M059J (cell line): ENCODE results near the gene STX8. TPM values are rescaled to one million over a fixed set of nuclear protein-coding genes. Genes with fewer than 3 reads are reported as not detected.

Experiments
- DNase-seq: peaks from one replicate; pipeline ENCODE4 v3.0.0-alpha.2; 2012; ENCODE audit warnings: low read depth
- total RNA-seq: library from RNA; depleted of rRNA; stranded (reverse); fragments of >200 nt; shearing (Covaris generic); gene quantifications from 2 replicates; pipeline ENCODE4 v1.2.3, GENCODE V29; 2014

STX8 gene
- total RNA-seq, 1 experiment from 2014 or later: 93.0 TPM

DNA sequence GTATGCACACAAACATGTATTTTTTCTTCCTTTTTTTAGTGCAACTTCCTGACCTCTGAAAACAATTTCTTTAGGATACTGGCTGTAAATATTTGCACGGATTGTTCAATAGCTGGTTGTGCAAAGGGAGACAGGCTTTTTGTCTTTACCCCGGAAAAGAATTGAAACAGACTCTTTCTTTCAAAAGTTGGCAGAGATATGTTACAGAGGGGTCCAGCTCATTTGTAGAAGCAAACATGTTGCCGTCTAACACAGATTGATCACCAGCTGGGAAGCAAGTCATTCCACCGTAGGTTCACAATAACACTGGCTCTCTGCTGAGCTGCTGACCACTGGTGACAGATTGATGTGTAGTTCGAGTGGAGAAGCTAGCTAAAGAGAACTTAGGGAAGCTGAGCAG is 130.9 kb downstream of the STX8 start:
- no peak for DNase-seq

DNA sequence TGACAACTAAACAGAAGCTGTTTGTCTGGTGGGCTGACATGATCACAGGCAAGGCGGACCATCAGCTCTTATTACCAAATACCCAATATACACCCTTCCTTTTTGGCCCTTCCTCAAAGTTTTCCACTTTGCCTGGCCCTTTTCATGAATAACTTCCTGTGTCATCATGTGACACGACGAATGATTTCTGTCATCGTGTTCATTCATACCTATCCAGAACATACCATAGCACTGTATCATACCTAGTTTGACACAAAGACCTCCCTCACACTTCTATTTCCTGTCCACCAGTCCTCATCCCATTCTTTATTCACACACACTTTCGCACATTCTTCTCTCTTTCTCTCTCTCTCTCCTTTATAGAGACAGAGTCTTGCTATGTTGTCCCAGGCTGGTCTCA is 131.8 kb downstream of the STX8 start:
- DNase-seq: no peak

DNA sequence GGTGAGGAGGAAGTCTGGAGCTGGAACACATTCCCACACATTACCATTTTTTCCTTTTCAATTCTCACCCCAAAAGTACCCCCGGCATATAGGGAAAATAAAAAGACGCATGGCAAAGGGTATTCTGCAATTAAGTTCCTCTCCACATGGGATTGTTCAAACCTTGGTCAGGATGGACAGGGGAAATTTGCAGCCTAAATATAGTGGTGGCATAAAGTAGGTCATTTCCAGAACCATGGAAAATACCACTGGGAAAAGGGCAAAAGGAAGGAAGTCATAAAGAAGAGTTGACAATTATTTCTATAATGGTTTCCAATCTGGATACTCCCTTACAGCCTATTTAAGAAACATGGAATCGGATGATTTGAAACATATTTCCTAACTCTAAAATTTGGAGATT is 135.8 kb downstream of the STX8 start:
- DNase-seq: no peak

DNA sequence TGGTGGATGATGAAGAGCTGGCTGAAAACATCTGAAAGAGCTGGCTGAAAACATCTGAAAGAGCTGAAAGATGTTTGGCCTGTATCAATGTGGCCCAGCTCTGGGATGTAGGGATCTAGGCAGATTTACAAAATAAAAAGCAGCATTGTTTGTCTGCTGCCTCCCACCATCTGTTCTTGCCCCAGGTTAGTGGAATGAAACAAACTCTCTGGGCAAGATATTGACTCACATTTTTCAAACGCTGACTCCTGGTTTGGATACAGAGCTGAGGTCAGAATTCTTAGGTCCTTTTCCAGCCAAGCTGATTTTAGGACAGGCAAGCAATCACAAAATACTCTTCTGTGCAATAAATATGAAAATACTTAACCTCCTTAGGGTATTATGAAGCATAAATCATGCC is 139.0 kb downstream of the STX8 start:
- no peak for DNase-seq

DNA sequence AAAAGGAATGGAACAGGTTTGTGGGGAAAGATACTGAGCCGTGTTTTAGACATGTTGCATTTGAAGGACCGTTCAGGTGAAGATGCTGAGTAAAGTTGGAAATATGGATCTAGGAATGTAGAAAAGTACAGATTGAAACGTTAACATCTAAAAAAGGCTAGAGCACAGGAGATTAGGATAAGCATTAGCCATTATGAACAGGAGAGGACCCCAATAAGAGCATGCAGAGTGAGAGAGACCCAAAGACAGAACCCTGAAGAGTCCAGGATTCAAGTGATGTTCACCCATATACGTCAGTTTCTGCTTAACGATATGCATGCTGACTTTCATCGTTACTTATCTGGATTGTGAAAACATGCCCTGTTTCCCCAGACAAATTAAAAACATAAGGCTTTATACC is 140.5 kb downstream of the STX8 start:
- no peak for DNase-seq

DNA sequence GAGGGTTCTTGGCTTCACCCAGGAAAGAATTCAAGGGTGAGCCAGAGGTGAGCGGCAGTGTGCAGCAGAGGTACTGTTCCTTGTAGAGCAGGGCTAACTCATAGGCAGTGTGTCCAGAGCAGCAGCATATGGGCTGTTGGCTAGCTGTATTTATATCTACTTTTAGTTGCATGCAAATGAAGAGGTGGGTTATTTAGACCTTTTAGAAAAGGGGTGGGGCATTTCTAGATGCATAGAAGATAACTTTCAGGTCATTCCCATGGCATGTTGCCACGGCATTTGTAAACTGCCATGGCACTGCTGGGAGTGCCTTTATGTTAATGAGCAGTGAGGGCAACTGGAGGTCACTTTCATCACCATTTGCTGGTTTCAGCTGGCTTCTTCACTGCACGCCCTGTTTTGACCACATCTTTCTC is 141.0 kb downstream of the STX8 start:
- peak; percentile 15 for DNase-seq

DNA sequence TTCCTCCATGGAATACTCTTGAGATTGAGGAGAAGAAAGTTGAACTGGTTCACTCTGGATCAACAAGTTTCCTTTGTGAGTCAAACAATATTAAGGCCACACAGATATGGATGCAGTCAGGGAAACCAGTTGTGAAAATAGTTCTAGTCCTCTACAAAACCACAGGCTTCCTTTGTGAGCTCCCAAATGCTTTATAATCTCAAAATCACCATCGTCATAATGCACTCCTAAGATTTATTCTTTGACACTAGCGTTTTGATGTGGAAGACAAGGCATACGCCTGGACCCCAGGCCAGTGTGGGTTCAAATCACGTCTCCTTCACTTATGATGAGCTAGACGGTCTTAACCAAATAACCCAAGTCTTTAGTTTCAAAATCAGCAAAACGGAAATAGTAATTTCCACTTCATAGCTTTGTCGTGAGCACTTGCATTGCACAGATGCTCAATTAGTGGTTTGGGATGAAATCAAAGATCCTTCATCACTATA is 142.6 kb downstream of the STX8 start:
- DNase-seq: no peak

DNA sequence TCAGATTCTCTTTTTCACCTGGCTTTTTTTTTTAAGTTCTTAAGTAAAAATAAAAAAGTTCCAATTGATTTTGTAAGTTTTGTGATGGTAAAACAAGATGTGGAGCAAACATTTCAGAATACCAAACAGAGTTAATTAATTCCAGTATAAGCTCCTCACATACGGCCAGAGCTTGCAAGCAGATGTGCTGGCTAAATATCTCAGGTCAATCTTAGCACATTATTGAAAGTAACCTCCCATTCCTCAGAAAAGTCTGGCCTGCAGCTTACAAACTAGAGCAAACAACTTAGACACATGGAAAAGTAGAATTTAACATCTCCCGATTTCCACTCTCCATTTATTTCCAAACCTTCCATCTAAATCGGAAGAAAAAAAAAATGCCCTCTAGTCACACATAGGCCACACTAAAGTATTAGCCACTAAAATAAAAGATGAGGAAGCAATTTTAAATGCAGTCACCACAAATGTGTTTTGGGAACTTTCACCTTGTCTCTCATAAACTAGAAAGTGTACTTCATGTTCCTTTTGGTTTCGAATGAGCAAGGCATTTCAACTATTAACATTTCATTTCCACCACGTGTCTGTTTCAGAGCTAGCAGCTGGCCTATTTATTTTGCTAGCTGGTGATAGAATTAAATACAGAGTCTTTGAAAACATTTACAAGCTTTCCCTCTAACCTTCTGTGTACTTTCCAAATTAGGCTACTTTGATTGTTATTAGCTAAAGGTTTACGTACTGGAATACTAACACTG is 143.3 kb downstream of the STX8 start:
- no peak for DNase-seq

DNA sequence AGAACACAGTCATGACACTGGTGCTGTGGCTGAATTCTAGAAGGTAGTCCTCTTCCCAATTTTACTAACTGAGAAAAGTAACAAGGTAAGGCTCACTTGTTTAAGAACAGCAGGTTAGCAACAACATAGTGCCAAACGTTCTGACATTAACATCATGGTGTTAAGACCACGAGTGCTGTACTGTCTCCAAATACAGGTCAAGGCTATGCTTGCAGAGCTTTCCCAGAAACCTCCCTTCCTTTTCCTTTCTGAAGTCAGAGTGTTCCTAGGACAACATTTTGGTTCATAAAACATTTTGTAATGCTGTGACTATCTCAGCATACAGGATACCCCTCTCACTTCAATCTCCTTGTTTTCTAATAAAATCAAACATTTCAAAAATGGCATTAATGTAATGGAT is 144.0 kb downstream of the STX8 start:
- DNase-seq: no peak

DNA sequence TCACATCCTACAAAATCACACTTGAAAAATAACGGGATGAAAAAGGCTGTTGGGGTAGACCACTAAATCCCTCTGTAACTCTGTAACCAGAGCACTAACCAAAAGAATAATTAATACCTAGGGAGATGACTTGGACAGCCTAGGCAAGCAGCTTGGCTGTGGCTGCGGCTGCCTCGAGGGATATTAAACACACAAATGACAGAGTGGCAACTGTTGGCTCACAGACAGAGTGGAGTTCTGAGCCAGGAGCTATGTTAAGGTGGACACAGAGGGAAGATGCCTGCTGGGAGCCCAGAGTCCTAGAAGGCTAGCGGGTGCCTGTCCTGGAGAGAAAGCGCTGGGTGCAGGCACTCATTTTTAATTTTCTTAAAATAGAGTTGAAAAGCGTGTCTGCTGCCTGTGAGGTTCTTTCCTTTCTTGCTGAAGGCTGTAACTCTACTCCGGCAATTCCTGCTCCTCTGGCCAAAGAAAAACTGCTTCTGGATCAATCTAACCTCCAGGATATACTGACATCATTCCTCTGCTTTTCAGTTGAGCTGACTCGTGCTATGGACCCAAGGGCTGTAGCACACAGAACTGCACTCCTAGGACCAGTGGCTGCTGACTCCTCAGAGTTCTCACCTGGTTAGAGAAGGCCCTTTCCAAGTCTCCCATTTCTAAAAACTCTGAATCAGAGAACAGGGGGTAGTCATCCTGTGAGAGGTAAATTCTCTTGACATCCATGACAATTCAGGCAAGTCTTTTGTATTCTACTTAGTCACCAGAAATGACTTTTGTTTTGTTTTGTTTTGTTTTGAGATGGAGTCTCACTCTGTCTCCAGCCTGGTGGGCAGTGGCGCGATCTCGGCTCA is 147.9 kb downstream of the STX8 start:
- DNase-seq: peak; percentile 9

DNA sequence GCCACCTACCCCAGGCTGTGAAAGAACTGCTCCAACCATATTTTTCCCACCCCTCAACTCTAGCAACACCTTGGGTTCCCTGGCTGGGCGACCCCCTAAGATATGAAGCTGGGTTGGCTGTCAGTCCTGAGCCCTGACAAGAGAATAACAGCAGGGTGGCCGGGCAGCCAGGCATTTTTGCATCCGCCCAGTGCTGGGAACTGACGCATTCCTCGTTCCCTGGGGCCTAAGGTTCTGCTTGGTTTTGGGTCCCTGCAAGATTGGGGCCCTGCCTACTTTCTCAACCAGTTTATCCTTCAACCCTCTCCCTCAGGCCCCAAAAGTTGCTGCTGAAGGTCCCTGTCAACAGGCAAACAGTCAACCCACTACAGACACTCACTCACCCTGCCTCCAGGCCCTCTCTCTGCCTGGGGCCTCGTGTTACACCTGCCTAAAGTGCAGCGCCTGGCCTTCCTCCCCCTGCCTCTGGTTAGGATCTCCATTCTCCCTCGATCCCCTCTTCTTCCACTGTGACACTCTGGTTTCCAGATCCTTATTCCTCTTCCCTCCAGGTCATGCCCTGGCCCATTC is 151.5 kb downstream of the STX8 start:
- no peak for DNase-seq

DNA sequence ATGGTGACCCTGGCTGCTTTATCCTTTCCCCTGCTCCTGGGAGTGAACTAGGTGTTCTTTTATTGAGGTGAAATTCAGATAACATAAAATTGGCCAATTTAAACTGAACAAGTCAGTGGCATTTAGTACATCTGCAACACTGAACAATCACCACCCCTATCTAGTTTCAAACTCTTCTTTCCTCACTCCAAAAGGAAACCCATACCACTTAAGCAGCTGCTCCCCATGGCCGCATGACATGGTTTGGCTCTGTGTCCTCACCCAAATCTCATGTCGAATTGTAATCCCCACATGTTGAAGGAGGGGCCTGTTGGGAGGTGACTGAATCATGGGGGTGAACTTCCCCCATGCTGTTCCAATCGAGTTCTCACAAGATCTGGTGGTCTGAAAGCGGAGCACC is 154.1 kb downstream of the STX8 start:
- no peak for DNase-seq

DNA sequence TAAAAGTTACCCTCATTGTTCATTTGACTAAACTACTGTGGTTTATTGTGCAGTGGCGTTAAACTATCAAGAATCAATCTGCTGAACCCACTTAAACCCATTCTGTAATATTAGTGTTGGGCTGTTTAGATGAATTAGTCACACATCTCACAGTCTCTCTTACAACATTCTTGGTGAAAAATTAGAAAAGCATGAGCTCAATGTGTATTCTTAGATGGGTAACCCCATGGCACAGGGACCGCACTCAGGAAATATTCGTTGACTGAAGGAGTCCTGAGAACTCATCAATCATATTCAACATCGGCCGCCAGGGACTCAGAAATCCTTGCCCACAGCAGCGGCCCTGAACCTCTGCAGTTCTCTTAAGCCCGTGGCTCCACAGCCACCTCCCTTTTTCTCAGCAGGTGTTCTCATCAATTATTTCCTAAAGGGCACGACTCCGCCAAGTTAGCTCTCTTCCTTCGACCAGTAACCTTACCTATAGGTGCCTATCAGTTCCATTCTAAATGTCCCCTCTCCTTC is 155.6 kb downstream of the STX8 start:
- DNase-seq: no peak

DNA sequence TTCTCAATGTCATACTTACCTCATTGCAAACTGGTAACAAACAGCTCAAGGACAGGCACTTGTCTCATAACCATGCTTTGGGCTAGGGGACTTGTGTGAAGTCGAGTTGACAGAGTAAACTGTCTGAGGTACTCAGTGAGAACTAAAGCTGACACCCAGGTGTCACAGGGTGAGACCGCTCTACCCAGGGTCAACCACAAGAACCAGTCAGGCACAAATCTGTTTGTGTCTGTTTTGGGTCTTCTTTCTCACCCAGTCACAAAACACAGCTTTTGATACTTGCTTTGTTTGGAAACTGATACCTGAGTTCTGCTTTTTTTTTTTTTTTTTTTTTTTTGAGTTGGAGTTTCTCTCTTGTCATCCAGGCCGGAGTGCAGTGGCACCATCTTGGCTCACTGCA is 161.1 kb downstream of the STX8 start:
- DNase-seq: no peak

DNA sequence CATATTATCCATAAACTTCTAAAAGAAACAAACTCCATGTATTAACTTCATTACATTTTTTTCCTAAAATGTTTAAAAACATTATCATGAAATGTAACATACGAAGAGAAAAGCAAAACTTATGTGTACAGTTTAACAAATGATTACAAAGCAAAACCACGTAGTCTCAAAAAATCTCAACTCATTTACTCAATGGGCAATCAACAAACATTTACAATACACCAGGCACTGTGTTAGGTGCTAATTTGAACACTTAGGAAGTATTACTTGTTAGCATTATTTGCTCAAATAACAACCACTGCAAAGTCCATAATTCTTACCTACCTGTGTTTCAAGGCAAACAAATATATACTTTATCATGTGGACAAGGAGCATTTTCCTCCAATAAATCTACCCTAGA is 164.9 kb downstream of the STX8 start:
- DNase-seq: no peak

DNA sequence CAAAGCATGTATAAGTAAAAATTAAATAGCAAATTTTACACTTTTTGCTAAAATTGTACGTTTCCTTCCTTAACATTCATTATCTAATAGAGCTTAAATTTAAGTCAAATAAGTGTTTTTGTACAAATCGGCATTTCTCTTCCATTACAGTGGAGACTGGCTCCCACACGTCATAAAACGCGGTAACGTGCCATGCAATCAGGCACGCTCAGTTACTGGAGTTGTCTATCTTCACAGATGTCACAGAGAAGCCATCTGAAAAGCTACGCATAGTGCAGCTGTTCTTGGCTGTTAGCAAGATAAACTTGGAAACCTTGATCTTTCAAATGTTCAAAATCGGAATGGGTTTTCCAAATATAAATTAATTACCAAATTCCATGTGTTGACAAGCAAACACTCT is 165.3 kb downstream of the STX8 start:
- no peak for DNase-seq

DNA sequence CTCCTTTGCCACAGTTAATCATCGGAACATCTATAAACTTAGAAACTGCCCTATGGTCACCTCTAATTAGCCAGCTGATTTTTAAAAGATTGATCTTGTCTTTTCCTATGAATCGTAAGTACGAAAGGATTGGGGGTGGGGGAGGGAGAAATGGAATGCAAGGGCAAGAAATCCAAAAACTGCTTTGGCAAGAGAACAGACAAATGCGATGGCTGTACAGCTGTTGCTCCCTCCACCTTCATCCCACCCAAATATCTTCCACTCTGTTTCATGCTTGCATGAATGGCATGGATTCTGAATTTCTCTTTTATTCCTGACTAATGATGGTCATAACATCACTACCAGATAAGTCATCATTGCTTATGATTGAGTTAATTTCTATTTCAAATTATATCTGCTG is 165.7 kb downstream of the STX8 start:
- DNase-seq: no peak

DNA sequence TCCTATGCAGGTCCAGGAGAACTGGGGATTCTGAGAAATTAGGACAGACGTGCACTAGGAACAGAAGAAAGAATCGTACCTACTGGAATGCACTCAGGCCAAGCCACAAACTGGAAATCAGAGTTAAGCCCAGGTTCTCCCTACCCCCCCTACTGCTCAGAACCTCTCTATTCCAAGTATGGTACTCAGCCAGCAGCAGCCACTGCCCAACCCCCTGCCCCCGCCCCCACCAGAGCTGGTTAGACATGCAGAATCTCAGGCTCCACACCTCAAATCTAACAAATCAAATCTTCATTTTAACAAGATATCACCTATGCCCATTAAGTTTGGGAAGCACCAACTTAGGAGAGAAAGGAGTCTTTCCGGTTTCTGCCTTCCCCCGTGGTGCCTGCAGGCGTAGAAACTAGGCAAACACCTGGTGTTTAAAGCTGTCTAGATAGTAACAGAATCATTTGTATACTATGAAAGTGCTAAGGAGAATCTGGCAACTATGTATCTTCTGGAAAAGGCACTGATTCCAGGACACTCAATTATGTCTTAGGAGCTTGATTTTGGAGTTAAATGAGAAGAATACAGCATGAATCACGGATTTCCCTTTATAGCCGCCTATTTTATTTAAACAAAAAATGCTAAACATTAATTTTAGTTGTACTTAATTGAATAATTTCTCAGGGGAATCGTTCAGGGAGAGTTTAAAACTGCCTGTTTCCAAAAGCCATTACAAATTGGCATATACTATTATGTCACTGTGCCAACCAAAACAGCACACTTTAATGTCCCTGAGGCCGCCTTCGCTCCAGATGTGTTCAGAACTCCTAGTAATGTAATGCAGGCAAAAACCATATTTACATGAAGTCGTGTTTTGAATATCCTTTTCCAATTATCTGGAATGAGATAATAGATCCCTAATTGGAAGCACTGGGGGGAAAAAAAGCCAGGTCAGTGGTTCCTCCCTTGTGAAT is 166.5 kb downstream of the STX8 start:
- DNase-seq: no peak

DNA sequence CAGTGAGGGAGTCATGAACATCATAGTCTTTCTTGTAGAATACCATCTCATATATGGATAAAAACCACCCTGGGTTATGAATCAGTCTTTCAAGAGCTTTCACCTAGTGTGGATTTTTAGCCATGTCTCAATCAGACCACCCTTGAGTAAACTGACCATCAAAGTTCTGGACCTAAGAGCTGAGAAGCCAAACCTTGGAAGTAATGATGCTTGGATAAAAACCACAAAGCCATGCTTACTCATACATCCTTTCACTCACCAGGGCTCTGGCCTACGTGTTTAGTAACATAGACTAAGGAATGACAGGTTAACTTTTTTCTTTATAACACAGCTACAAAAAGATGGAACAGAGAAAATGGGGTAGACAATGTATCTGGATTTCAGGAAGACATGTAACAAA is 167.2 kb downstream of the STX8 start:
- DNase-seq: peak; percentile 74

DNA sequence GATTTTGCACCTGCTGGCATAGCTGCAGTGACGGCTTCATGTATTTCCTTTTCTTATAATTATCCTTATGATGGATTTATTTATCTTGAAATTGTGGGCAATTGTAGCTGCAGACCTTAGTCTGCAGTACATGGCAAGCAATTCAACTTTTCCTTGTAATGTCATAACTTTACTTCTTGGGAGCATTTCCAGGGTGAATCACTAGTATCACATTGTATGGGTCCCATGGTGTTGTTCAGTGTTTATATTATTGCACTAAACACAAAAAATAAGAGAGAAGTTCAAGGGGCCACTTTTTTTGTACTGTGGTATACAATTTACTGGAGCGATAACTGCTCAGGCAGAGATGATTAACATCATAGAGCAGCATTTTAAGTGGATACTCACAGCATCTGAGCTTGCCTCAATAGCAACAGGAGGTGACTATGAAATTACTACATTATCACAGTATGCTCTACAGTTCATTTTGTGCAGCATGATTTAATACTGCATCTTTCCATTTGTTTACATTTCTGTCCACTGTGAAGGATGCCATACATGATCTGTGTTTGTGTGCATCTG is 169.5 kb downstream of the STX8 start:
- DNase-seq: no peak

DNA sequence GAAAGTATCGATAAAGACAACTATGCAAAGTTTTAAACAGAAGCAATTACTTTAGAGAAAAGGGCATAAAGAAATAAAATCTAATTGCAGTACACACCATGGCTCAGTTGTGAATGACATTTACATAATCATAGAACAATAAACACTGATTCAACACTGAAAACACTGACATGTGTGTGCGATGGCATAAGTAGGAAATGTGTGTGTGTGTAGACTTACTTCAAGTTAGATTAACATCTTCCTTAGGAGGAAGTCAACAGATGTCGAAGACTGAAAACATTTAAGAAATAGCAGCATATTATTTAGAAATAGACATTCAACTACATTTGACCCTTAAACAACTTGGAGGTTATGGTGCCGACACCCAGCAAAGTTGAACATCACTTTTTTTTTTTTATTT is 172.4 kb downstream of the STX8 start:
- DNase-seq: no peak
